ENCODE data around the gene MYOZ3. TPM values are rescaled to one million over a fixed set of nuclear protein-coding genes. Genes with fewer than 3 reads are reported as not detected.

Gene MYOZ3
- total and polyA plus RNA-seq, 2 experiments from 2014 or later = 1.1 to 1.8 TPM

DNA sequence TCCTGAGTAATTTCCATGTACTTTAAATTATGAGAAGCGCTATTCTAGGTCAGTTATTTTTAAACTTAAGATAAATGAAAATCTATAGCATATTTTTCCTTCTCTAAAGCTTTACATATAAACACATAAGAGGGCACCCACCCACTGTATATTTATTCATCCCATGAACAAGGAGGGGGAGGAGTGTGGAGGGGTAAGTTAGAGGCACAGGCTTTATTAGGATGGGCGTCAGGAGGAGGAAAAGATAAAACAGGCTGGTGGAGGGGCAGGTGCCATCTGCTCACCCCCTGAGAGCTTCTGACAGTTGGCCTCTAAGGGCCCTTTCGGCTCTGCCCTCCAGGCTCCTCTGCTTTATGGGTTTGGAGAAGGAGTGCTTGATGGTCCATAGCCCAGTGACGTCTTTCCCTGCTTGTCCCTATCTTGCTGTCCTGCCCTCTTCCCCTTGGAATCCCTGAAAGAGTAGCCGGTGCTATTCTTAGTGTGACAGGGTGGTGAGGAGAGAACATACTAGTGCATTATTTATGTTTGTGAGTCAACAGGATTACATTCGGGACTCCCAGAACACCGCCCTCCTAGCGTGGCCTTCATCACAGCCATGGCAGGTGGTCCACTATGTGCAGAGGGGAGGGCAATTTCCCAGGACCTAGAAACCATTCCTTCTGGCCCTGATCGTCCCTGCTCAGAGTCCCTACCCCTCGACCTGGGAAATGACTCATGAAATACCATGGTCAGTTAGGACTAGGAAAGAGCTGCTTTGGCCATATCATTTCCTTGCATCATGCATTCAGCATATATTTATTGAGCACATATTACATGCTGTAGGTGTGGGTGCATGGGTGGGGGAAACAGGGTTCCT, 28.5 kb upstream of the MYOZ3 start:
- Histone ChIP-seq H3K27me3 (no peaks in the 10 kb centered on the region), H3K4me2 (no peak overlapping the region), H3K79me2 (peaks cover 2% of the 10 kb centered on the region), H3K4me3 (no peak overlapping the region), H3K27ac (no peak overlapping the region), H3K9me3 (ENCODE audit: low read depth) (no peaks in the 10 kb centered on the region), H3K4me1 (ENCODE audit: insufficient read depth) (peaks cover 19% of the 10 kb centered on the region), H4K20me1 (ENCODE audit: insufficient read depth, poor library complexity, severe bottlenecking) (no peaks in the 10 kb centered on the region), H2AFZ (no peak overlapping the region), H3K9me2 (replicated peaks; ENCODE audit: insufficient read depth) (no peaks in the 10 kb centered on the region), H3K36me3 (replicated peaks; ENCODE audit: insufficient read depth, low read depth) (no peaks in the 10 kb centered on the region)
- 70% methylated on average over 10 of the region's 10 CpGs for WGBS (ENCODE audit: low lambda C conversion rate, missing lambda C conversion rate)
- DNase-seq (ENCODE audit: low spot score) = no peak
- TF ChIP-seq, protein P1, sequence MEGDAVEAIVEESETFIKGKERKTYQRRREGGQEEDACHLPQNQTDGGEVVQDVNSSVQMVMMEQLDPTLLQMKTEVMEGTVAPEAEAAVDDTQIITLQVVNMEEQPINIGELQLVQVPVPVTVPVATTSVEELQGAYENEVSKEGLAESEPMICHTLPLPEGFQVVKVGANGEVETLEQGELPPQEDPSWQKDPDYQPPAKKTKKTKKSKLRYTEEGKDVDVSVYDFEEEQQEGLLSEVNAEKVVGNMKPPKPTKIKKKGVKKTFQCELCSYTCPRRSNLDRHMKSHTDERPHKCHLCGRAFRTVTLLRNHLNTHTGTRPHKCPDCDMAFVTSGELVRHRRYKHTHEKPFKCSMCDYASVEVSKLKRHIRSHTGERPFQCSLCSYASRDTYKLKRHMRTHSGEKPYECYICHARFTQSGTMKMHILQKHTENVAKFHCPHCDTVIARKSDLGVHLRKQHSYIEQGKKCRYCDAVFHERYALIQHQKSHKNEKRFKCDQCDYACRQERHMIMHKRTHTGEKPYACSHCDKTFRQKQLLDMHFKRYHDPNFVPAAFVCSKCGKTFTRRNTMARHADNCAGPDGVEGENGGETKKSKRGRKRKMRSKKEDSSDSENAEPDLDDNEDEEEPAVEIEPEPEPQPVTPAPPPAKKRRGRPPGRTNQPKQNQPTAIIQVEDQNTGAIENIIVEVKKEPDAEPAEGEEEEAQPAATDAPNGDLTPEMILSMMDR (IDR thresholded peaks at IDR 0.05; ENCODE audit: poor library complexity) = no peak
- TF ChIP-seq EZH2 (IDR thresholded peaks at IDR 0.05; ENCODE audit: borderline replicate concordance) = no peak

DNA sequence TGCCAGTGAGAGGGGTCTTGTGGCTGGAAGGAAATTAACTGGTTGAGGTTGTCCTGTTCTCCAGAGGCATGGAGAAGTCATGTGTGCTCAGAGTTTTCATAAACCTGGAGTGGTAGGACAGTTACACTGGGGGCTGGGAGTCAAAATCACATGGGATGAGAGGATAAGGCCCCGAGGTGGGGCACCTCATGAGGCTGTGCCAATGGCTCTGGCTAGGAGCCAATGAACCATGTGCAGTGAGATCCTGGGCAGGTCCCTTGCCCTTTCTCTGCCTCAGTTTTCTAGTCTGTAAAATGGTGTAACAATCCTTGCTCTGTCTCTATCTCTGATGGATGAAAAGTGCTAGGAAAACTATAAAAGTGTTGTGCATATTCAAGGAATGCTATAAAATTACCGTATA, 27.6 kb upstream of the MYOZ3 start:
- Histone ChIP-seq H3K79me2 (peaks cover 2% of the 10 kb centered on the region), H4K20me1 (ENCODE audit: insufficient read depth, poor library complexity, severe bottlenecking) (no peaks in the 10 kb centered on the region), H3K4me1 (ENCODE audit: insufficient read depth) (peaks cover 27% of the 10 kb centered on the region), H3K4me3 (no peak overlapping the region), H3K27me3 (no peaks in the 10 kb centered on the region), H3K9me3 (ENCODE audit: low read depth) (no peaks in the 10 kb centered on the region), H3K36me3 (replicated peaks; ENCODE audit: insufficient read depth, low read depth) (no peaks in the 10 kb centered on the region), H2AFZ (no peak overlapping the region), H3K4me2 (no peak overlapping the region), H3K27ac (no peak overlapping the region), H3K9me2 (replicated peaks; ENCODE audit: insufficient read depth) (no peaks in the 10 kb centered on the region)
- DNase-seq (ENCODE audit: low spot score) = no peak
- WGBS (ENCODE audit: low lambda C conversion rate, missing lambda C conversion rate) = 86% methylated on average over 2 of the region's 2 CpGs
- TF ChIP-seq, protein P1 (IDR thresholded peaks at IDR 0.05; ENCODE audit: poor library complexity) = no peak
- TF ChIP-seq EZH2 (IDR thresholded peaks at IDR 0.05; ENCODE audit: borderline replicate concordance) = no peak
- TF ChIP-seq EZH2phosphoT487 (IDR thresholded peaks at IDR 0.05; ENCODE audit: low read depth, severe bottlenecking, unreplicated experiment) = no peak

DNA sequence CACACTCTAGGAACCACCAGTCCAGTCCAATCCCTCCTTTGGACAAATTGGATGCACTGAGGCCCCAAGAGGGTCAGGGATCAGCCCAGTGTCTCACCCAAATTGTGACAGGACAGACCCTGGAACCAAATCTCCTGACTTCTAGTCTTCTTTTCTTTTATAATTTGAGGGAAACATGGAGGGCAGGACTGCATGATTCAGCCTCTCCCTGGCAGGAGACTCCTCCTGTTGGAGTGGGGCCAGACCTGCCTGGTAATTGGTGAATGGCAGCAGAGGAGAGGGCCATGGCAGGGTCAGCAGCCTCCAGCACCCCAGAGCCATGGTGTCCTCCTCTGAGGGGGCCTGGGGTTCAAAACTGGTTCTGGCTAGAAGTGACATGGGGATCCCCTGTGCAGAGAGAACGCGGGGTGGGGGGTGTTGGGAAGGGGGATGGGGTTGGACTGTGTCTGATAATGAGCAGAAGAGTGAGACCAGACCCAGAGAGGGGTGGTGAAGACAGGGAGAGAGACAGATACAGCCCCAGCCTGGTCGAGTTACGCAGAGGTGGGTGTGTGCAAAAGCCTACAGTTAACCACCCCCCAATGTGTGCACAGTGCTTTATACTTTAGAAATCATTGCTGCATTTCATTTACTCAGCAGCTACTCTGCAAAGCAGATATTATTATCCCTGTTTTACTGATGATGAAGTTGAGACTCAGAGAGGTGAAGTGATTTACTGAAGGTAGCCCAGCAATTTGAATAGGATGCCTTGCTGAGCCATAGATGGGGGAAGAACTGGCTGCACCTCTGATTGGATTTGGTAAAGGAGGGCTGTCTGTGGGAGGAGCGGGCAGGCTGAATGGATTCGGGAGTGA, 24.4 kb upstream of the MYOZ3 start:
- H3K4me3 ChIP-seq = no peak overlapping the region
- no peaks in the 10 kb centered on the region for H3K79me2 ChIP-seq
- peaks cover 52% of the 10 kb centered on the region for H3K4me1 ChIP-seq (ENCODE audit: insufficient read depth)
- peak overlapping the region; percentile 86 for H3K27ac ChIP-seq
- no peak overlapping the region for H2AFZ ChIP-seq
- no peaks in the 10 kb centered on the region for H3K9me2 ChIP-seq (replicated peaks; ENCODE audit: insufficient read depth)
- H3K27me3 ChIP-seq = no peaks in the 10 kb centered on the region
- H3K36me3 ChIP-seq (replicated peaks; ENCODE audit: insufficient read depth, low read depth) = no peaks in the 10 kb centered on the region
- no peaks in the 10 kb centered on the region for H3K9me3 ChIP-seq (ENCODE audit: low read depth)
- 66% methylated on average over 6 of the region's 6 CpGs for WGBS (ENCODE audit: low lambda C conversion rate, missing lambda C conversion rate)
- TF ChIP-seq, protein P1 (IDR thresholded peaks at IDR 0.05; ENCODE audit: poor library complexity) = no peak
- TF ChIP-seq EZH2phosphoT487 (IDR thresholded peaks at IDR 0.05; ENCODE audit: low read depth, severe bottlenecking, unreplicated experiment) (no peak), EZH2 (IDR thresholded peaks at IDR 0.05; ENCODE audit: borderline replicate concordance) (no peak)
- H4K20me1 ChIP-seq (ENCODE audit: insufficient read depth, poor library complexity, severe bottlenecking) = no peaks in the 10 kb centered on the region
- peak overlapping the region; percentile 64 for H3K4me2 ChIP-seq
- DNase-seq (ENCODE audit: low spot score) = peak; percentile 71

All from hepatocyte (in vitro differentiated cells).